Adipocyte (in vitro differentiated cells): ENCODE results near the gene LAPTM4A.
"Not testable (repeated sequence)": the region's sequence is repeated elsewhere in the genome, so short reads cannot be mapped to it uniquely, and the experiment has no call there.

Experiments
- DNase-seq: peaks from one replicate; pipeline ENCODE4 v3.0.0-alpha.2; 2015; ENCODE audit warnings: low read depth
- H3K27me3 ChIP-seq: replicated peaks from 2 replicates; pipeline ENCODE4 v1.7.0; 2013; ENCODE audit warnings: mild to moderate bottlenecking, low read length, moderate library complexity; ENCODE audit not compliant: control insufficient read depth, insufficient read depth
- H3K36me3 ChIP-seq: 2 replicates; pipeline ENCODE4 v1.7.0; 2013; ENCODE audit warnings: low read length, mild to moderate bottlenecking, moderate library complexity; ENCODE audit not compliant: control insufficient read depth, insufficient read depth, severe bottlenecking
- H3K4me1 ChIP-seq: 2 replicates; pipeline ENCODE4 v1.7.0; 2013; ENCODE audit warnings: mild to moderate bottlenecking, low read length, moderate library complexity; ENCODE audit not compliant: control insufficient read depth, insufficient read depth
- H3K4me3 ChIP-seq: 2 replicates; pipeline ENCODE4 v1.7.0; 2013; ENCODE audit warnings: mild to moderate bottlenecking, low read length, moderate library complexity
- H3K9ac ChIP-seq: 2 replicates; pipeline ENCODE4 v1.7.0; 2013; ENCODE audit warnings: mild to moderate bottlenecking, low read length, moderate library complexity
- H3K9me3 ChIP-seq: 2 replicates; pipeline ENCODE4 v1.7.0; 2013; ENCODE audit warnings: mild to moderate bottlenecking, low read length, moderate library complexity; ENCODE audit not compliant: control insufficient read depth

LAPTM4A gene

DNA sequence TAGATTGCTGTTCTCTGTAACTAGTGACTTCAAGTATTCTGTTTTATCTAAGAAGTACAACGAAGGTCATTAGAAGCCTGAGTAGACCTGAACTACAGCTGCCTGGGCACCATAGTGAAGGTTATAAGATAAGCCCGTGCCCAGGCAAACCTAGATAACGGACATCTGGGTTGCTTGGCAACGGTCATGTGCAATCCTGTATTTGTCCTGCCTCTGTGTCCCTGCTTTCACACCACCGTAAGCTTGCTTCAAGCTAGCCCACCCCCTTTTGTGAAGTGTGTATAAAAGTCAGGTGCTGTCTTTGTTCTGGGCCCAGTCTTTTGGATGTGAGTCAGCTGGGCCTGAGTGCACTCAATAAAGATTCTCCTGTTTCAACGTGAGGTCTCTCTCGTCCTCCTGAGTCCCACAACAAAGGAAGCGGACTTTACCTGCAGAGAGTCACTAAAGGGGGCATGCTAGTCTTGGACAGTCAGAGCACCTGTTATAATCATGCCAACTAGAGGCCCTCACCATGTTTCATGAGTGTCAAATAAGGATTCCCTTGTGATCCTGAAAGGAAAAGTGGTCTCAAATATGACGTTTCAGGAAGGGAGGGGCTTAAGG lies 22.7 kb upstream of the LAPTM4A start:
- peak overlapping the region; percentile 92 for H3K9ac ChIP-seq
- not testable (repeated sequence) for H3K4me3 ChIP-seq, DNase-seq, H3K9me3 ChIP-seq, H3K36me3 ChIP-seq, H3K27me3 ChIP-seq
- H3K4me1 ChIP-seq: peaks cover 43% of the 10 kb centered on the region

DNA sequence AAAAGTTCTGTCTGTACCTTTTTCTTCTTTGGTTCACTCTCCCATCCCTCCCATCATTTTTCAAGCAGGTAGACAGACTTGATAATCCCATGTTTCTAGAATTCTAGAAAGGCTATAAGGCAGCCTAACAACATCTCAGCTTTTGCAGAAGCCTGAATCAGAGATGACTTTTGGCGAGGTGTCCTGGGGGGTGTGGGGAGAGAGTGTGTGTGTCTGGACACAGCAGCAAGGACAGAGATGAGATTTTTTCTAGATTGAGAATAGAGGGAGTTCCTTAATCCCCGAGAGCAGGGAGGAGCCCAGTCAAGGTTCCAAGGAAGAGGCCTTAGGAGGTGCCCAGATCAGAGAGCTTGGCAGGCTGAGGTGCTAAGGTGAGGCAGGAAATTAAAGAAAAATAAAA lies 22.0 kb upstream of the LAPTM4A start:
- Histone ChIP-seq H3K4me1 (peaks cover 46% of the 10 kb centered on the region), H3K27me3 (no peaks in the 10 kb centered on the region), H3K36me3 (no peaks in the 10 kb centered on the region), H3K9ac (peak overlapping the region; percentile 92), H3K4me3 (no peak overlapping the region), H3K9me3 (no peaks in the 10 kb centered on the region)
- DNase-seq: no peak

DNA sequence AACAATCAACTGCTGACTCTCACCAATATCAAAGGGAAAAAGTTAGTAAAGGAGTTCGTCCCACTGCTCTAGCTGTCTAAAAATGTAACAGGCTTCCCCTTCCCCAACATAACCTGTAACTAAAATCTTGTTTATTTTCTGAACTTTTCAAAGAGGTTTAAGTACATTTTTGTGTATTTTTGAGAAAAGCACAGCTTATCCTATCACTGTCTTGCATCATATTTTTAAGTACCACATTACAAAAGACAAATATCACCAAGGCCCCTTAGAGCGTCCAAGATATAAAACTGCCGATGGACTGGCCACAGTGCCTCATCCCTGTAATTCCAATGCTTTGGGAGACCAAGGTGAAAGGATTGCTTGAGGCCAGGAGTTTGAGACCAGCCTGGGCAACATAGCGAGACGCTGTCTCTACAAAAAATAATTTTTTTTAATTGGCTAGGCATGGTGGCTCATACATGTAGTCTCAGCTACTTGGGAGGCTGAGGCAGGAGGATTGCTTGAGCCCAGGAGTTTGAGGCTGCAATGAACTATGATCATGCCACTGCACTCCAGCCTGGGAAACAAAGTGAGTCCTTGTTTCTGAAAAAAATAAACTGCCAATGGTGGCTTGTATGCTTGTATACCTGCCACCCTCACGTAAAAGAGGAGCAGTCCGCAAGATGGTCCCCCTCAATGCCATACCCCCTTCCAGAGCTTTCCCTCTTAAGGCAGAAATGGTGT lies 21.2 kb upstream of the LAPTM4A start:
- H3K36me3 ChIP-seq: no peaks in the 10 kb centered on the region
- peak; percentile 45 for DNase-seq
- peak overlapping the region; percentile 92 for H3K9ac ChIP-seq
- H3K4me3 ChIP-seq: peak overlapping the region; percentile 77
- peaks cover 52% of the 10 kb centered on the region for H3K4me1 ChIP-seq
- H3K27me3 ChIP-seq: no peaks in the 10 kb centered on the region
- H3K9me3 ChIP-seq: no peaks in the 10 kb centered on the region

DNA sequence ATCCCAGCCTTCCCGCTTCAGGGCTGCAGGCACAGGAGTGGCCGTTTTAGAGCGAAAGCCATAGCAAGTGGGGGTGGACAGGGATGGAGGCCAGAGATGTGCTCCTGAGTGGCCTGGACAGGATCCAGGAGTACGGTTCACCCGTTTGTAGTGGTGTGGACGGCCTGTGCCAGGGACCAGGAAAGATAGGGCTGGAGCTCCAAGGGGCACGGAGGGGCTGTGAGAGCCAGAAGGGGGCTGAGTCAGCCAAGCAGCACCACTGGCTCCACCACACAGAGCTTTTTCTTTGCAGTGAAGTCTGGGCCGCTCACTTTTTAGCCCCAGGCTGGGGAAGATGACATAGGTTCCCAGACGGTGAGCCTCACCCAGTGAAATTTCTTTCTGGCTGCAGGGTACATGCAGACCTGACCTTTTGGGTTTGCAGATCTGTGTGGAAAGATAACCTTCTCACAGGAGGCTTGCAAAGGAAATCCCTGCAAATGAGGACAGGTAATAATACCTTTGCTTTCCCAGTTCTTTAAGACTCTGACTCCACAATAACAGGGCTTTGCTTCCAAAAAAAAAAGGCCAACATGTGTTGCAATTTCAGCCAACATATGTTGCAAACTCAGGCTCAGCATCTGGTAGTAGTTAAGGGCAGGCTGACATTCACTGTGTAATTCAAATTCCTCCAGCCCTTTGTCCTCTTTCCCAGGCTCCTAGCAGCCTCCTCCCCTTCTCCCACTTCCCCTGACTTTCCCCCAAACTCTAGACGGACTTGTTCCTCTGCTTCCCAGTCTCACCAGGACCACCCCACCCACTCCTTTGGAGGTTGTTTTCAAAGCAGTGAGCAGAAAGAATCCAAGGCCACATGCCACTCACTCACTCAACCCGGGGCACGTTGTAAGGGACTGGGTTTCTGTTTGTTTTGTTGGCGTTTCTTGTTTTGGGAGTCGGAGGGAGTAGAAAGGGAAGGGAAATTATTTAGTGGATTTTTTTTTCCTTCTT lies 20.3 kb upstream of the LAPTM4A start:
- Histone ChIP-seq H3K27me3 (no peaks in the 10 kb centered on the region), H3K4me1 (peaks cover 60% of the 10 kb centered on the region), H3K4me3 (peak overlapping the region; percentile 77), H3K36me3 (no peaks in the 10 kb centered on the region), H3K9ac (peak overlapping the region; percentile 92), H3K9me3 (no peaks in the 10 kb centered on the region)
- DNase-seq: peak; percentile 97

DNA sequence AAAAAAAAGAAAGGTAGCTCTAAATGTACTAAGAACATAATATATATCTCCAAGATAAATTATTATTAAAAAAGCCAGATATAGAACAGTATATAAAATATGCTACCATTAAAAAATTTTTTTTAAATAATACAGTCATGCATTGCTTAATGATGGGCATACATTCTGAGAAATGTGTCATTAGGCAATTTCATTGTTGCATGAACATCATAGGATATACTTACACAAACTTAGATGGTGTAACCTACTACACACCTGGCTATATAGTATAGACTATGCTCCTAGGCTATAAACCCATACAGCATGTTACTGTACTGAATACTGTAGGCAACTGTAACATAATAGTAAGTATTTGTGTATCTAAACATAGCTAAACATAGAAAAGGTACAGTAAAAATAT lies 18.3 kb upstream of the LAPTM4A start:
- DNase-seq: no peak
- Histone ChIP-seq H3K4me1 (peaks cover 71% of the 10 kb centered on the region), H3K36me3 (no peaks in the 10 kb centered on the region), H3K4me3 (no peak overlapping the region), H3K27me3 (no peaks in the 10 kb centered on the region), H3K9me3 (no peaks in the 10 kb centered on the region), H3K9ac (no peak overlapping the region)

DNA sequence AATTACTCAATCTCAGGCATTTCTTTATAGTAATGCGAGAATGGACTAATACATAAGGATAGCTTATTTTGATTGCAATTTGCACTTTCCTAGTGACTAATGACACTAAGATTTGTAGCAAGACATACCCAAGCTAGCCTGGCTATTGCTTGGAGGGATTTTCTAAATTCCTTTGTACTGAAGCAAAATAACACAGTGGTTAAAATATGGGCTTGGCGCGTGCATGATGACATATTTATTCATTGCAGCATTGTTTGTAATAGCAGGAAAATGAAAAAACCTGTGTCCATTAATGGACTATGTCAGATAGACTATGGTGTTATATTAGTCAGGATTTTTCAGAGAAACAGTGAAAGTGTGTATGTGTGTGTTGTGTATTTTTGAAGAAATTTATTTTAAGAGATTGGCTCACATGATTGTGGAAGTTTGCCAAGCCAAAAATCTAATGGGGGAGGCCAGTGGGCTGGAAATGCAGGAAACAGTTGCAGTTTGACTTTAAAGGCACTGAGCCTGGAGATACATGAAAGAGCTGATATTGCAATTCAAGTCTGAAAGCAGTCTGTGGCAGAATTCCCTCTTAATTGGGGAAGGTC lies 16.7 kb upstream of the LAPTM4A start:
- H3K36me3 ChIP-seq: no peaks in the 10 kb centered on the region
- H3K9me3 ChIP-seq: no peaks in the 10 kb centered on the region
- H3K4me3 ChIP-seq: no peak overlapping the region
- no peaks in the 10 kb centered on the region for H3K27me3 ChIP-seq
- DNase-seq: peak; percentile 90
- H3K9ac ChIP-seq: peak overlapping the region; percentile 38
- H3K4me1 ChIP-seq: peaks cover 60% of the 10 kb centered on the region

DNA sequence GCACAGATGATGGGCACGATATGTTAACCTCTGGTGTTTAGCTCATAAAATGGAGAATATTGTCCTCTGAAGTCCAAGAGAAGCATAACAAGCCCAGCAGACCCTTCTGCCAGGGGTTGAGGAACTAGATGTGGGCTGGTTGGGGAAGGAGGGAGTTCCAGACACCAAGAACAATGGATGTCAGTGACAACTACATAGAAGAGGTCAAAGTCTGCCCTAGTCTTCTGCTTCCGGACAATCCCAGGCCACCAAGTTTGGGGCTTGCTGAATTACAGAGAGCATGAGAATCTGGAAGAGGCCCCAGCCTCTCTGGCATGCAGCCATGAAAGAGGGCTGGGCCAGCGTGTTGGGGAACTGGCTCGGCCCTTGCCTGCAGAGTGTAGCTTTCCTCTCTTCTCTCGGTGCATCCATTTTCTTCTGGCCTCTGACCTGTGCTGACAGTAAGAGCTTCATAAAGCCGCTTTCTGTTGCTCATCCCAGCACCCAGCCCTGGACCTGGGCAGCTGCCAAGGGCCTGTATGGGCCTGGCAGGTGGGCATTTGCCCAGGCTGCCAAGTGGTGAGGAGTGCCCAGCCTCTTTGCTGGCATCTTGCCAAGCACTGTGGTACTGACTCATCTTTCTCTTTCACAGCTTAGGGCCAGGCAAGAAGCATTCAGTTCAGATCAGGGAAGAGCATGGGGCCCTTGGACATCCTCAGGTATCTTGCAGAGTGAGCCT lies 14.6 kb upstream of the LAPTM4A start:
- peak overlapping the region; percentile 11 for H3K4me3 ChIP-seq
- peak overlapping the region; percentile 1 for H3K9ac ChIP-seq
- no peaks in the 10 kb centered on the region for H3K9me3 ChIP-seq
- no peaks in the 10 kb centered on the region for H3K27me3 ChIP-seq
- DNase-seq: peak; percentile 64
- H3K36me3 ChIP-seq: no peaks in the 10 kb centered on the region
- H3K4me1 ChIP-seq: peaks cover 57% of the 10 kb centered on the region

DNA sequence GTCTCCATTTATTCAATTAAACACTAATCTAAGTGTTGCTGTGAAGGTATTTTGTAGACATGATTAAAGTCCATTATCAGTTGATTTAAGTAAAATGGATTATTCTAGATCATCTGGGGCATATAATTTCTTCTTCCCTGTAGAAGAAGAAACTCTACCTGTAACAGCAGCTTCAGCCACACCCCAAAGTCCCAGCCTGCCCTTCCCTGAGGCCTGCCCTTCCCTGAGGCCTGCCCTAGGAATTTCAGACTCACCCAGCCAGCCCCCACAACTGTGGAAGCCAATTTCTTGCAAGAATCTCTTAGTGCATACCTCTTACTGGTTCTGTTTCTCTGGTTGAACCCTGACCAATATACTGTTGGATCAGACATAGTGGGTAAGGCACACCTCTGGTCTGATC lies 13.4 kb upstream of the LAPTM4A start:
- no peaks in the 10 kb centered on the region for H3K36me3 ChIP-seq
- H3K27me3 ChIP-seq: no peaks in the 10 kb centered on the region
- H3K9ac ChIP-seq: no peak overlapping the region
- peaks cover 48% of the 10 kb centered on the region for H3K4me1 ChIP-seq
- H3K9me3 ChIP-seq: no peaks in the 10 kb centered on the region
- DNase-seq: no peak
- no peak overlapping the region for H3K4me3 ChIP-seq

DNA sequence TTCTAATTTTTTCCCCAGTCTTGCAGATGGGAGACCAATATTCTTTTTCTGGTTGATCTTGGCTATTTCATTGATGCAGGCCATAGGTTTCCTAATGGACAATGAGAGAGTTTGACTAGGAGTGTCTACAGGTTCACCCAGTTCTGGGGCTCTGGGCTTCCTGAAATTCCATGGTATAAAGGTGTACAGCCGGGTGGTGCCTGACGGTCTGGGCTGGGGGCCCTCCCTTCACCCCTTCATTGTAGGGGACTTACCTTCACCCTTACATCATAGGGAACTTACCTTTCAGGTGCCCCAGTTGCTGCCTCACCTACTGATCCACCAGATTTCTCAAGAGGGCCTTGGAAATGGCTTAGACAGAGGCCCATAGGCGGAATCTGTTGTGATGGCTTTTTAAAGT lies 13.0 kb upstream of the LAPTM4A start:
- peaks cover 48% of the 10 kb centered on the region for H3K4me1 ChIP-seq
- no peaks in the 10 kb centered on the region for H3K36me3 ChIP-seq
- DNase-seq: no peak
- no peaks in the 10 kb centered on the region for H3K27me3 ChIP-seq
- no peaks in the 10 kb centered on the region for H3K9me3 ChIP-seq
- no peak overlapping the region for H3K4me3 ChIP-seq
- H3K9ac ChIP-seq: no peak overlapping the region

DNA sequence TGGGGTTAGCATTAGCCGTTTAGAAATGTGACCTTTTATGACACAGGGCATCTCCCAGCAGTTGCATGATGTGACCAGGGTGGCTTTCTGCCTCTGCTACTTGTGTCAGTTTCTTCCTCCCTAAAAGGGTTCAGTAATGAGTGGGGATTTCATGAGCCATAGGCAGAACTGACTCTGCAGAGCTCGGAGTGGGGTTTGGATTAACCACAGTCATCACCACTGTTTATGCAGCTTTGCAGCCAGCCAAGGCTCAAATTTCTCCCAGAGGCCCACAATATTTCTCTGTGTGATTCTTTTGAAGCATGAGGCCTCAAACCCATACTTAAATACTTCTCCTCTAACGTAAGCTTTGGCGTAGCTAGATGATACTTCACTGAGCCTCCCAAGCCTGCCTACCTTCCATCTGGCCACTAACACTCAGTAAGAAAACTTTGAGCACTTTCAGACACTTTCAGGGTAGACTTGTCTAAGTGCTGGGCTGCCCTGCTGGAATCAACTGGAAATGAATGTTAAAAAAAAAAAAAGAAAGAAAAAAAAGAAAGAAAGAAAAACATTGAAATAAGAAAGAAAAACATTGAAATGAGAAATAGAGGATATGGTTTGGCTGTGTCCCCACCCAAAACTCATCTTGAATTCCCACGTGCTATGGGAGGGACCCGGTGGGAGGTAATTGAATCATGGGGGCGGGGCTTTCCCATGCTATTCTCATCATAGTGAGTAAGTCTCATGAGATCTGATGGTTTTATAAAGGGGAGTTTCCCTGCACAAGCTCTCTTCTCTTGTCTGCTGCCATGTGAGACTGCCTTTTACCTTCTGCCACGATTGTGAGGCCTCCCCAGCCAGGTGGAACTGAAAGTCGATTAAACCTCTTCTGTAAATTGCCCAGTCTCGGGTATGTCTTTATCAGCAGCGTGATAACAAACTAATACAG lies 11.5 kb upstream of the LAPTM4A start:
- H3K27me3 ChIP-seq: no peaks in the 10 kb centered on the region
- no peak overlapping the region for H3K4me3 ChIP-seq
- H3K9me3 ChIP-seq: no peaks in the 10 kb centered on the region
- H3K36me3 ChIP-seq: no peaks in the 10 kb centered on the region
- peak; percentile 94 for DNase-seq
- H3K9ac ChIP-seq: peak overlapping the region; percentile 52
- peaks cover 41% of the 10 kb centered on the region for H3K4me1 ChIP-seq
